HEK293 (cell line): ENCODE measurements around the gene ZNF792.

Experiments used
- CTCF ChIP-seq: fragments of 450-650 bp; formaldehyde crosslinking; IDR thresholded peaks from 2 replicates; pipeline ENCODE4 v1.5.1; 2016; ENCODE audit warnings: missing biosample characterization, missing genetic modification characterization
- KLF10 ChIP-seq: fragments of 450-650 bp; IDR thresholded peaks from 2 replicates; pipeline ENCODE4 v1.5.1; 2018; ENCODE audit warnings: missing biosample characterization, mild to moderate bottlenecking, missing genetic modification characterization
- MZF1 ChIP-seq: fragments of 450-650 bp; formaldehyde crosslinking; IDR thresholded peaks from 2 replicates; pipeline ENCODE4 v1.5.1; 2017; ENCODE audit warnings: missing biosample characterization, missing genetic modification characterization, borderline replicate concordance
- ZBTB49 ChIP-seq: fragments of 450-650 bp; formaldehyde crosslinking; IDR thresholded peaks from 2 replicates; pipeline ENCODE4 v1.5.1; 2016; ENCODE audit warnings: missing biosample characterization, missing genetic modification characterization, low read depth
- ZBTB8A ChIP-seq: fragments of 450-650 bp; formaldehyde crosslinking; IDR thresholded peaks from 2 replicates; pipeline ENCODE4 v1.5.1; 2016; ENCODE audit warnings: missing biosample characterization, missing genetic modification characterization
- ZNF274 ChIP-seq, 2 experiments: fragments of 200-500 bp in 1 of 2; fragments of 450-650 bp in 1 of 2; sonication (Bioruptor generic) in 1 of 2; formaldehyde crosslinking in 1 of 2; IDR thresholded peaks; 2 replicates each; pipeline versions ENCODE4 v1.5.1 to v1.6.1; 2014 to 2016; ENCODE audit warnings: borderline replicate concordance in 1 of 2, inconsistent platforms in 1 of 2, low read length in 1 of 2, missing biosample characterization in 1 of 2, missing genetic modification characterization in 1 of 2
- ZNF37A ChIP-seq: fragments of 450-650 bp; IDR thresholded peaks from 2 replicates; pipeline ENCODE4 v1.5.1; 2018; ENCODE audit warnings: missing biosample characterization, missing genetic modification characterization

- TF ChIP-seq ZBTB49 (tag by site-specific recombination) (no peak), ZNF274 (IDR thresholded peaks at IDR 0.05; ENCODE audit: low read length) (no peak), ZNF274 (tag by site-specific recombination; IDR thresholded peaks at IDR 0.05; ENCODE audit: borderline replicate concordance) (no peak), KLF10 (no peak), CTCF (tag by site-specific recombination) (no peak), ZBTB8A (tag by site-specific recombination) (no peak), ZNF37A (tag by site-specific recombination) (no peak), MZF1 (tag by site-specific recombination) (no peak)
These were observed 25.3 kb upstream of the ZNF792 start for GRCh38 chr19:34989298-34989697.
